Thyroid gland (tissue), 4 donors: ENCODE results near the gene TGM1. TPM values are rescaled to one million over a fixed set of nuclear protein-coding genes. Genes with fewer than 3 reads are reported as not detected.

ENCODE experiments used
- DNase-seq, 2 donors: peaks; one replicate each; pipeline ENCODE4 v3.0.0-alpha.2; 2019
- H3K27ac ChIP-seq, 3 donors: fragments of 200-600 bp; sonication (generic); 1 replicate in 2 of 3; 2 replicates in 1 of 3; pipeline ENCODE4 v1.5.1; 2016 to 2019; ENCODE audit warnings: mild to moderate bottlenecking in 1 of 3, moderate library complexity in 1 of 3
- H3K27me3 ChIP-seq: fragments of 200-600 bp; sonication (generic); one replicate; pipeline ENCODE4 v1.5.1; 2019
- H3K36me3 ChIP-seq, 2 donors: fragments of 200-600 bp; sonication (generic); one replicate each; pipeline ENCODE4 v1.5.1; 2016 to 2019
- H3K4me1 ChIP-seq, 2 donors: fragments of 200-600 bp; sonication (generic); one replicate each; pipeline ENCODE4 v1.5.1; 2017 to 2019
- H3K4me3 ChIP-seq, 3 donors: fragments of 200-600 bp; sonication (generic); replicated peaks in 1 of 3; 1 replicate in 2 of 3; 2 replicates in 1 of 3; pipeline ENCODE4 v1.5.1; 2016; ENCODE audit warnings: mild to moderate bottlenecking in 1 of 3
- H3K9me3 ChIP-seq: fragments of 200-600 bp; sonication (generic); one replicate; pipeline ENCODE4 v1.5.1; 2017
- CTCF ChIP-seq, 6 experiments: fragments of 200-600 bp in 3 of 6; fragments of 450-650 bp in 3 of 6; sonication (generic) in 3 of 6; IDR thresholded peaks; one replicate each; pipeline ENCODE4 v1.5.1; 2016 to 2019; ENCODE audit warnings: antibody characterized with exemption in 6 of 6, mild to moderate bottlenecking in 2 of 6, inconsistent platforms in 1 of 6, moderate library complexity in 1 of 6
- POLR2A ChIP-seq, 2 donors: fragments of 450-650 bp; IDR thresholded peaks; one replicate each; pipeline ENCODE4 v1.6.1; 2017; ENCODE audit warnings: antibody characterized with exemption in 2 of 2, mild to moderate bottlenecking in 2 of 2, moderate library complexity in 1 of 2
- WGBS, 2 donors: methylation state at CpG; one replicate each; pipeline ENCODE4 v1.1.5; 2017; 5-methylcytosine and 5-hydroxymethylcytosine counted together
- intact Hi-C: fragments of 100-400 bp; cut with DNase I; formaldehyde crosslinking; loops from one replicate; pipeline ENCODE4 v1.15.1; 2023
- total RNA-seq, 4 donors: library from RNA; depleted of rRNA; stranded (reverse); fragments of >200 nt; gene quantifications; one replicate each; pipeline ENCODE4 v1.2.3, GENCODE V29; 2016

Gene TGM1
- total RNA-seq, 4 donors from 2014 or later: 1.9 to 2.8 (median 2.0) TPM

- no peak overlapping the region for H3K4me3 ChIP-seq
- DNase-seq: no peak
- H3K9me3 ChIP-seq: no peaks in the 10 kb centered on the region
- H3K27ac ChIP-seq: no peak overlapping the region
- H3K27me3 ChIP-seq: no peaks in the 10 kb centered on the region
- 90 to 91% methylated on average over 18 of the region's 18 CpGs for whole genome bisulfite sequencing, 2 donors
- intact Hi-C loops: no loop called here
- peaks cover 13 to 17% of the 10 kb centered on the region in 2 donors for H3K36me3 ChIP-seq
- H3K4me1 ChIP-seq: peaks cover 4 to 5% of the 10 kb centered on the region in 2 donors
- TF ChIP-seq POLR2A (IDR thresholded peaks at IDR 0.05): no peak
- no peak for TF ChIP-seq CTCF (IDR thresholded peaks at IDR 0.05)
These were observed 3.6 kb upstream of the TGM1 start for GRCh38 chr14:24266344-24267244.

- Histone ChIP-seq H3K36me3 (peaks cover 13 to 17% of the 10 kb centered on the region in 2 donors), H3K4me1 (peaks cover 7 to 9% of the 10 kb centered on the region in 2 donors), H3K27me3 (no peaks in the 10 kb centered on the region), H3K9me3 (no peaks in the 10 kb centered on the region), H3K27ac (no peak overlapping the region), H3K4me3 (no peak overlapping the region)
- 78 to 89% methylated on average over 6 of the region's 6 CpGs for WGBS, 2 donors
- no peak for DNase-seq
- TF ChIP-seq CTCF (IDR thresholded peaks at IDR 0.05) (no peak), POLR2A (IDR thresholded peaks at IDR 0.05) (no peak)
- intact Hi-C loops: no loop called here
These were observed 1.3 kb upstream of the TGM1 start for GRCh38 chr14:24264298-24264697.

GRCh38 chr14:24263848-24264247 is 871 bp upstream of the TGM1 start:
- Histone ChIP-seq H3K9me3 (no peaks in the 10 kb centered on the region), H3K27ac (no peak overlapping the region), H3K36me3 (peaks cover 13 to 17% of the 10 kb centered on the region in 2 donors), H3K4me1 (peaks cover 12 to 14% of the 10 kb centered on the region in 2 donors), H3K27me3 (no peaks in the 10 kb centered on the region), H3K4me3 (no peak overlapping the region)
- no peak for DNase-seq
- WGBS, 2 donors: 77 to 79% methylated on average over 6 of the region's 6 CpGs
- intact Hi-C loops: no loop called here
- no peak for TF ChIP-seq CTCF (IDR thresholded peaks at IDR 0.05)
- no peak for TF ChIP-seq POLR2A (IDR thresholded peaks at IDR 0.05)

- H3K27me3 ChIP-seq: no peaks in the 10 kb centered on the region
- peaks cover 6 to 10% of the 10 kb centered on the region in 2 donors for H3K36me3 ChIP-seq
- TF ChIP-seq POLR2A (IDR thresholded peaks at IDR 0.05): no peak
- no peak for TF ChIP-seq CTCF (IDR thresholded peaks at IDR 0.05)
- no peak overlapping the region for H3K27ac ChIP-seq
- WGBS, 2 donors: 92 to 94% methylated on average over 16 to 18 of the region's 19 CpGs
- no peak for DNase-seq
- peaks cover 15 to 16% of the 10 kb centered on the region in 2 donors for H3K4me1 ChIP-seq
- no peak overlapping the region for H3K4me3 ChIP-seq
- no peaks in the 10 kb centered on the region for H3K9me3 ChIP-seq
- intact Hi-C loops: no loop called here
These were observed 1.0 kb downstream of the TGM1 start for GRCh38 chr14:24261969-24262327.

GRCh38 chr14:24261256-24261968 is 1.6 kb downstream of the TGM1 start:
- no peak overlapping the region for H3K4me3 ChIP-seq
- peaks cover 15 to 16% of the 10 kb centered on the region in 2 donors for H3K4me1 ChIP-seq
- H3K36me3 ChIP-seq: peaks cover under 1 to 4% of the 10 kb centered on the region in 2 donors
- H3K27ac ChIP-seq: no peak overlapping the region
- intact Hi-C loops: no loop called here
- no peaks in the 10 kb centered on the region for H3K27me3 ChIP-seq
- WGBS, 2 donors: 91 to 94% methylated on average over 20 of the region's 20 CpGs
- no peak for DNase-seq
- TF ChIP-seq CTCF (IDR thresholded peaks at IDR 0.05) (no peak), POLR2A (IDR thresholded peaks at IDR 0.05) (no peak)
- H3K9me3 ChIP-seq: no peaks in the 10 kb centered on the region
